NOMO-1 (cell line): ENCODE measurements around the gene CREB5.
"Not testable (repeated sequence)": the region's sequence is repeated elsewhere in the genome, so short reads cannot be mapped to it uniquely, and the experiment has no call there.

Experiments used
- DNase-seq, 2 experiments: peaks; one replicate each; lab custom pipeline; 2025; ENCODE audit not compliant: unreplicated experiment in 2 of 2; lab: John Stamatoyannopoulos, UW

Gene CREB5

GRCh38 chr7:28598037-28598436 lies 185.7 kb downstream of the CREB5 start:
- not testable (repeated sequence) for DNase-seq

- no peak for DNase-seq
Observed at GRCh38 chr7:28598586-28598985, 186.3 kb downstream of the CREB5 start.

- no peak for DNase-seq
Observed at GRCh38 chr7:28599411-28599810, 187.1 kb downstream of the CREB5 start.

GRCh38 chr7:28602282-28602681 lies 190.0 kb downstream of the CREB5 start:
- no peak for DNase-seq

- DNase-seq, result no peak
Observed at GRCh38 chr7:28605427-28606085, 193.2 kb downstream of the CREB5 start.

GRCh38 chr7:28606421-28606820 lies 194.1 kb downstream of the CREB5 start:
- DNase-seq, result no peak

GRCh38 chr7:28607855-28608193 lies 195.5 kb downstream of the CREB5 start:
- DNase-seq, result no peak

- no peak for DNase-seq
Observed at GRCh38 chr7:28608237-28608656, 195.9 kb downstream of the CREB5 start.

- DNase-seq, result no peak
Observed at GRCh38 chr7:28608731-28609130, 196.4 kb downstream of the CREB5 start.

- no peak for DNase-seq
Observed at GRCh38 chr7:28609608-28610007, 197.3 kb downstream of the CREB5 start.

GRCh38 chr7:28611399-28611897 lies 199.1 kb downstream of the CREB5 start:
- DNase-seq, result not testable (repeated sequence)

GRCh38 chr7:28613262-28613661 lies 200.9 kb downstream of the CREB5 start:
- peak in 1 of 2 experiments; percentile 2 for DNase-seq

- no peak for DNase-seq
Observed at GRCh38 chr7:28615091-28615490, 202.8 kb downstream of the CREB5 start.

GRCh38 chr7:28617308-28617880 lies 205.1 kb downstream of the CREB5 start:
- DNase-seq, result no peak

GRCh38 chr7:28618383-28618782 lies 206.1 kb downstream of the CREB5 start:
- no peak for DNase-seq

- DNase-seq, result no peak
Observed at GRCh38 chr7:28619256-28619655, 206.9 kb downstream of the CREB5 start.

- DNase-seq, result no peak
Observed at GRCh38 chr7:28621369-28621841, 209.1 kb downstream of the CREB5 start.

- DNase-seq, result peak in 1 of 2 experiments; percentile 71
Observed at GRCh38 chr7:28623105-28623730, 210.9 kb downstream of the CREB5 start.

- DNase-seq, result no peak
Observed at GRCh38 chr7:28623863-28624262, 211.5 kb downstream of the CREB5 start.

- DNase-seq, result no peak
Observed at GRCh38 chr7:28625432-28625831, 213.1 kb downstream of the CREB5 start.

- no peak for DNase-seq
Observed at GRCh38 chr7:28626221-28626620, 213.9 kb downstream of the CREB5 start.
